Activated CD4-positive, alpha-beta memory T cell treated with anti-CD3 and anti-CD28 coated beads for 36 hours (primary cell): ENCODE data around the gene RGS3. TPM values are rescaled to one million over a fixed set of nuclear protein-coding genes. Genes with fewer than 3 reads are reported as not detected.

Experiments used
- CTCF ChIA-PET: fragments of 350-600 bp; sonication (Branson Sonifier 250); formaldehyde crosslinking; loops from one replicate; lab custom pipeline; 2021; ENCODE audit warnings: antibody characterized with exemption, inconsistent platforms; lab: Charles Lee
- POLR2A ChIA-PET: fragments of 350-600 bp; sonication (Branson Sonifier 250); formaldehyde crosslinking; loops from one replicate; lab custom pipeline; 2021; ENCODE audit warnings: antibody characterized with exemption; lab: Charles Lee
- DNase-seq: peaks from one replicate; pipeline ENCODE4 v3.0.0-alpha.2; 2020
- H3K27ac Mint-ChIP-seq: one replicate; pipeline ENCODE4 v1.8.0; 2021; ENCODE audit warnings: mixed read lengths
- H3K27me3 Mint-ChIP-seq: one replicate; pipeline ENCODE4 v1.8.0; 2021; ENCODE audit warnings: mixed read lengths
- H3K36me3 Mint-ChIP-seq: one replicate; pipeline ENCODE4 v1.8.0; 2021; ENCODE audit warnings: mixed read lengths
- H3K4me1 Mint-ChIP-seq: one replicate; pipeline ENCODE4 v1.8.0; 2021; ENCODE audit warnings: low read depth, mixed read lengths
- H3K4me3 Mint-ChIP-seq: one replicate; pipeline ENCODE4 v1.8.0; 2021; ENCODE audit warnings: mild to moderate bottlenecking, mixed read lengths
- H3K9me3 Mint-ChIP-seq: one replicate; pipeline ENCODE4 v1.8.0; 2021; ENCODE audit warnings: mixed read lengths
- intact Hi-C: fragments of 100-400 bp; cut with micrococcal nuclease; formaldehyde crosslinking; loops from one replicate; pipeline ENCODE4 v1.15.1; 2023
- total RNA-seq, 2 experiments: library from RNA; stranded (reverse); gene quantifications; one replicate each; pipeline ENCODE4 v1.2.3, GENCODE V29; 2021

RGS3 gene
- total RNA-seq, 2 experiments from 2014 or later, result 54.4 to 57.7 TPM

DNA sequence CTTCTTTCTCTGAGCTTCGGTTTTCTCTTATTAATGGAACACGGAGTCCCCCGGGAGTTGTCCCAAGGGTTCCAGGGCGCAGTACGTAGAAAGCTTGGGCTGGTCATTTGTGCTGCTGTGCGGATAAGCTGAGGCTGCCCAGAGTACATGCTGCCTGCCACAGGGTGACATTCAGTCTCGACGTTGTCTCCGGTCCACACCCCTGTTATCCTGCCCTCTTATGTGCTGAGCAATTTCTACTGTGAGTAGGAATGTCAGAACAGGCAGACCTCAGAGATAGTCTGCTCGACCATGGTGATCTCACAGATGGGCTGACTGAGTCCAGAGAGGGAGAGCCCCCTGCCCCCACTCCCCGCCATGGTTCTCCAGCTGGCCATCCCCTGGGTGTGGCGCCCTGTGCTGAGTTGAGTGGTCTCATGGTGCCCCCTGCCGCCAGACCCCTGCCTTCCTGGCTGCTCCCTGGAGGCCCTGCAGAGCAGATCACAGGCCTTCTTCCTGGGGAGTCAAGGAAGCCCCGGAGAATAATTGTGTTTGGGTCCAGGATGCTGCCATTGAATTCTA, 124.0 kb downstream of the RGS3 start:
- peaks cover 63% of the 10 kb centered on the region for H3K4me1 Mint-ChIP-seq
- no peak overlapping the region for H3K4me3 Mint-ChIP-seq
- no peaks in the 10 kb centered on the region for H3K9me3 Mint-ChIP-seq
- no peaks in the 10 kb centered on the region for H3K27me3 Mint-ChIP-seq
- POLR2A ChIA-PET, result no interaction called here
- intact Hi-C loops, result no loop called here
- CTCF ChIA-PET, result interaction anchor here (1.3 to 18.9 kb wide), 3 partner anchors 68 to 313 kb away, joined by 4 to 580 read pairs (median 110); no protein-coding TSS in a partner anchor
- H3K36me3 Mint-ChIP-seq, result peaks cover 32% of the 10 kb centered on the region
- peak overlapping the region; percentile 38 for H3K27ac Mint-ChIP-seq
- no peak for DNase-seq

- ChIA-PET CTCF (interaction anchor here (0.8 to 18.9 kb wide), 12 partner anchors 9 to 313 kb away, joined by 3 to 580 read pairs (median 4); partner anchors contain the start of genes ALAD, C9orf43 and POLE3), POLR2A (interaction anchor here (0.8 kb wide), 1 partner anchor 63 kb away, joined by 3 read pairs; no protein-coding TSS in a partner anchor)
- intact Hi-C loops, result no loop called here
- Mint-ChIP-seq H3K4me1 (peaks cover 62% of the 10 kb centered on the region), H3K4me3 (no peak overlapping the region), H3K36me3 (peaks cover 32% of the 10 kb centered on the region), H3K27me3 (no peaks in the 10 kb centered on the region), H3K27ac (no peak overlapping the region), H3K9me3 (no peaks in the 10 kb centered on the region)
- no peak for DNase-seq
Observed at GRCh38 chr9:113588242-113588810, 124.8 kb downstream of the RGS3 start.

DNA sequence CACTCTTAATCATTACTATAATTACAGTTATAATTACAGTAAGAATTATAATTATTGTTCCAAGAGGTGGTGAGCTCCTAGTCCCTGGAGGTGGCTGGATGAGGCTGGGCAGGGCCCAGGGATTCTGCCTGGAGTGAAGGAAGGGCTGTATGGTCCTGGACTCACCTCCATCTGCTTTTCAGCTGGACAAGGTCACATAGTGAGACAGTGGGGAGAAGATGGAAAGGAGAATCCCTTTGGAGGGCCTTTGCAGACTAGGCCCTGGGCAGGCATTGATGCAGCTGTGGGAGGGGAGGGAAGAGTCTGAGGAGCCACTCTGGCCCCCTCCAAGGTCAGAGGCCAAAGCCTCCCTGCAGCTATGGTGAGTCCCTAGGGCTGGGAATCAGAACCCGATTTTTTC, 125.4 kb downstream of the RGS3 start:
- Mint-ChIP-seq H3K4me1 (peaks cover 63% of the 10 kb centered on the region), H3K36me3 (peaks cover 27% of the 10 kb centered on the region), H3K4me3 (no peak overlapping the region), H3K27ac (no peak overlapping the region), H3K9me3 (no peaks in the 10 kb centered on the region), H3K27me3 (no peaks in the 10 kb centered on the region)
- intact Hi-C loops, result no loop called here
- DNase-seq, result no peak
- ChIA-PET CTCF (interaction anchor here (0.6 to 18.9 kb wide), 14 partner anchors 10 to 314 kb away, joined by 3 to 580 read pairs (median 4); partner anchors contain the start of genes ALAD, C9orf43 and POLE3), POLR2A (interaction anchor here (0.8 kb wide), 1 partner anchor 62 kb away, joined by 3 read pairs; no protein-coding TSS in a partner anchor)

- POLR2A ChIA-PET, result interaction anchor here (1.4 kb wide), 1 partner anchor 11 kb away, joined by 3 read pairs; no protein-coding TSS in a partner anchor
Observed at GRCh38 chr9:113589407-113589806, 125.9 kb downstream of the RGS3 start.

DNA sequence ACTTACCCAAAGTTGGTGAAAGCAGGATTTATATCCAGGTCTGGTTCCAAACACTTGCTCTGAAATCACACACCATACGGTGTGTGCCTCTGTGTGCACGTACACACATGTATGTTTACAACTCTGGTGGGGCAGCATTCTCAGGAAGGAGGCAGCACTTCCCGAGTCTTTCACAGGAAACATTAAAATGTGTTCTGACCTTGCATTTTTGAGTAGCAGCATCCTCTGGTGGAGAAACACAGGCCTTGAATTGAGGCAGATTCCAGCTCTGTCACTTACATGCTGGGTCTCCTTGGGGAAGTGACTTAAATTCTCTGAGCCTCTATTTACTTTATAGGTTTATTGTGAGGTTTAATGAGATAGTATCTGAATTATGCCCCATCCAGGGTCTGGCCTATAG, 126.4 kb downstream of the RGS3 start:
- H3K4me3 Mint-ChIP-seq, result no peak overlapping the region
- peak overlapping the region; percentile 46 for H3K27ac Mint-ChIP-seq
- POLR2A ChIA-PET, result interaction anchor here (0.8 to 3.3 kb wide), 3 partner anchors 11 to 65 kb away, joined by 3 to 20 read pairs (median 3); no protein-coding TSS in a partner anchor
- H3K9me3 Mint-ChIP-seq, result no peaks in the 10 kb centered on the region
- H3K27me3 Mint-ChIP-seq, result no peaks in the 10 kb centered on the region
- CTCF ChIA-PET, result interaction anchor here (0.6 to 18.9 kb wide), 13 partner anchors 8 to 188 kb away, joined by 3 to 580 read pairs (median 4); partner anchors contain the start of gene ALAD
- H3K36me3 Mint-ChIP-seq, result peaks cover 23% of the 10 kb centered on the region
- no peak for DNase-seq
- H3K4me1 Mint-ChIP-seq, result peaks cover 54% of the 10 kb centered on the region
- intact Hi-C loops, result loop anchor here (2.0 kb wide), 2 partner anchors 143 to 179 kb away; partner anchors contain the start of genes C9orf43 and POLE3

More at GRCh38 chr9:113589407-113589806, 125.9 kb downstream of the RGS3 start:
- intact Hi-C loops, result no loop called here
- Mint-ChIP-seq H3K4me3 (no peak overlapping the region), H3K27me3 (no peaks in the 10 kb centered on the region), H3K36me3 (peaks cover 27% of the 10 kb centered on the region), H3K4me1 (peaks cover 58% of the 10 kb centered on the region), H3K9me3 (no peaks in the 10 kb centered on the region), H3K27ac (peak overlapping the region; percentile 46)
- no peak for DNase-seq
- CTCF ChIA-PET, result interaction anchor here (0.6 to 18.9 kb wide), 14 partner anchors 8 to 298 kb away, joined by 3 to 580 read pairs (median 4); partner anchors contain the start of gene ALAD

DNA sequence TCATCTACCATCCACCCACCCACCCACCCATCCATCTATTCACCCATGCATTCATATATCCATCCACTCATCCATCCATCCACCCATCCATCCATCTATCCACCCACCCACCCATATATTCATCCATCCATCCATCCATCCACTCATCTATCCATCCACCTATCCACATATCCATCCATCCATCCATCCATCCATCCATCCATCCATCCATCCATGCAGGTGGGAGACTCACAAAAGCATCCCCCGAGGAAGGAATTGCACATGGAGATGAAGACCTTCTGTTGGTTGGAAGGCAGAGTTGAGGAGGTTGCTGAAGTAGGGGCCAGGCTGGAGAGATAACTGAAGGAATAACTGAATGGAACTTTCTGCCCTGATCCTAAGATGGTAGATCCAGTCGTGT, 126.9 kb downstream of the RGS3 start:
- H3K9me3 Mint-ChIP-seq, result no peaks in the 10 kb centered on the region
- H3K4me3 Mint-ChIP-seq, result no peak overlapping the region
- H3K36me3 Mint-ChIP-seq, result peaks cover 23% of the 10 kb centered on the region
- no peak overlapping the region for H3K27ac Mint-ChIP-seq
- POLR2A ChIA-PET, result interaction anchor here (0.8 to 3.3 kb wide), 3 partner anchors 11 to 65 kb away, joined by 3 to 20 read pairs (median 3); no protein-coding TSS in a partner anchor
- no peak for DNase-seq
- intact Hi-C loops, result loop anchor here (2.0 kb wide), 2 partner anchors 144 to 180 kb away; partner anchors contain the start of genes C9orf43 and POLE3
- H3K4me1 Mint-ChIP-seq, result peaks cover 49% of the 10 kb centered on the region
- CTCF ChIA-PET, result interaction anchor here (0.6 to 18.9 kb wide), 11 partner anchors 9 to 282 kb away, joined by 3 to 580 read pairs (median 4); partner anchors contain the start of gene ALAD
- no peaks in the 10 kb centered on the region for H3K27me3 Mint-ChIP-seq

GRCh38 chr9:113590991-113591898, 127.7 kb downstream of the RGS3 start:
- Mint-ChIP-seq H3K27ac (no peak overlapping the region), H3K4me3 (no peak overlapping the region)
- POLR2A ChIA-PET, result interaction anchor here (0.6 to 3.3 kb wide), 5 partner anchors 13 to 74 kb away, joined by 3 to 20 read pairs (median 3); no protein-coding TSS in a partner anchor

DNA sequence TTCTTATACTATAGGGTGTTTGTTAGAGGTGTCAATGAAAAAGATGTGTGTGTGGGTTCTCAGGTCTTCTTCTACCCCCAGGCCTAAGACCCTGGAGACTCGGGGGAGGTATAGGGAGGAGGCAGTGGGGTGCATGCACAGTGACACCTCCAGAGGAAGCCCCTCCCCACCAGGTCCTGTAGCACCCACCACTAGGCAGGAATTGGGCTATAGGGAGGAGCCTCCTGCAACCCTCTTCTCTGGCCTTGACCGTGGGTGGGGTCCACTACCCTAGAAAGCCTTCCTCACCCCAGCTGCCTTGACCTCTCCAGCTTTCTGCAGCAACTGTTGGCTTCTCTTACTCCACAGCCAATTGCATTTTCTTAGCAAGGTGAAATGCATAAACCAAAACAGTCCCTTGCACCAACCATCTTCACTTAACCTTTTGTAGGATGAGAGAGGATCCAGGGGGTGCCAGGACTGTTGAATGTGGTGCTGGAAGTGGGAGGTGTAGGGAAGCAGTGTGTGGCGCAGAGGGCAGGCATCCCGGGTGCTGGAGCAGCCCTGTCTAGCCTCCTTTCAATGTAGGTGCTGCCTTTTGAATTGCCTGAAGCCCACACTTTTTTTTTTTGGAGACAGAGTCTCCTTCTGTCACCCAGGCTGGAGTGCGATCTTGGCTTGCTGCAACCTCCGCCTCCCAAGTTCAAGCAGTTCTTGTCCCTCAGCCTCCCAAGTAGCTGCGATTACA, 128.5 kb downstream of the RGS3 start:
- Mint-ChIP-seq H3K36me3 (peaks cover 28% of the 10 kb centered on the region), H3K4me1 (peaks cover 35% of the 10 kb centered on the region), H3K27ac (no peak overlapping the region), H3K27me3 (no peaks in the 10 kb centered on the region), H3K9me3 (no peaks in the 10 kb centered on the region), H3K4me3 (no peak overlapping the region)
- DNase-seq, result no peak
- intact Hi-C loops, result loop anchor here (1.0 to 2.0 kb wide), 3 partner anchors 63 to 181 kb away; partner anchors contain the start of genes C9orf43 and POLE3
- ChIA-PET POLR2A (interaction anchor here (0.6 to 3.3 kb wide), 4 partner anchors 61 to 75 kb away, joined by 3 to 20 read pairs (median 3); no protein-coding TSS in a partner anchor), CTCF (interaction anchor here (0.6 to 18.9 kb wide), 44 partner anchors 8 to 372 kb away, joined by 3 to 580 read pairs (median 4); partner anchors contain the start of genes C9orf43 and POLE3)

More at GRCh38 chr9:113590991-113591898, 127.7 kb downstream of the RGS3 start:
- H3K27me3 Mint-ChIP-seq, result no peaks in the 10 kb centered on the region
- H3K36me3 Mint-ChIP-seq, result peaks cover 24% of the 10 kb centered on the region
- CTCF ChIA-PET, result interaction anchor here (0.6 to 18.9 kb wide), 43 partner anchors 9 to 371 kb away, joined by 3 to 580 read pairs (median 4); partner anchors contain the start of genes C9orf43 and POLE3
- H3K9me3 Mint-ChIP-seq, result no peaks in the 10 kb centered on the region
- peaks cover 41% of the 10 kb centered on the region for H3K4me1 Mint-ChIP-seq
- intact Hi-C loops, result loop anchor here (1.0 to 2.0 kb wide), 3 partner anchors 64 to 180 kb away; partner anchors contain the start of genes C9orf43 and POLE3
- peak; percentile 86 for DNase-seq

DNA sequence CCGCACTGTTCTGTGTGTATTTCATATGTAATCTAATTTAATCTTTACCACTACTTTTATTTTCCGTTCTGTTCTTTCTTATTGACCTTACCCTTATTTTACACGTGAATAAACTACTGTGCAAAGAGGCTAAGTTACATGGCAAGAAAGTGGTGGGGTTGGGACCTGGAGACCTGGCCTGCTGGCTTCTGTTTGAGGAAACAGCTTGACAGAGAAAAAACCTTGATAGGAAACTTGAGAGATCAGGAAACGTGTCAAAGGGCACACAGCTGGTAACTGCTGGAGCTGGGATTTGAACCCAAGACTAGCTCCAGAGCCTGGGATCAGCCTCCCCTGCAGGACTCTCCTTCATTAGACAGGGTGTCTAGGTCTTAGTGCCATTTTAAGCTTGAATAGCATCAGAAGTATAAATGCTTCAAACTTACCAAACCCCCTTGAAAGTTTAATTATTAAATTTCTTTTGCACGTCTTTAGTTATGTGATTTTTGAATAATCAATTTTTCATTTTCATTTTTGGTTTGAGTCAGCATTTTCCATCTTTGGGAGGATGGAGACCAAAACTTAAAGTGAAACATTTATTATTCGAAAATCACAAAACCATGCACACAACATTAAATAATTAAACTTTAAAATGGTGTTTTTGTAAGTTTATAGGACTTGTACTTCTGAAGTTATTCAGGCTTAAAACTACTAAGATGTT, 129.5 kb downstream of the RGS3 start:
- intact Hi-C loops, result loop anchor here (1.0 kb wide), 1 partner anchor 30 kb away; no protein-coding TSS in a partner anchor
- Mint-ChIP-seq H3K27ac (peak overlapping the region; percentile 82), H3K4me3 (no peak overlapping the region), H3K4me1 (peaks cover 34% of the 10 kb centered on the region), H3K27me3 (no peaks in the 10 kb centered on the region), H3K9me3 (no peaks in the 10 kb centered on the region), H3K36me3 (peaks cover 31% of the 10 kb centered on the region)
- DNase-seq, result no peak
- CTCF ChIA-PET, result interaction anchor here (0.6 to 18.9 kb wide), 14 partner anchors 9 to 437 kb away, joined by 3 to 580 read pairs (median 4); partner anchors contain the start of genes C9orf43, CDC26, POLE3 and PRPF4
- POLR2A ChIA-PET, result interaction anchor here (0.8 to 3.3 kb wide), 3 partner anchors 29 to 63 kb away, joined by 3 to 20 read pairs (median 6); no protein-coding TSS in a partner anchor
